H1 (cell line): ENCODE results near the gene ACACB. TPM values are rescaled to one million over a fixed set of nuclear protein-coding genes. Genes with fewer than 3 reads are reported as not detected.

Experiments used
- CBX5 ChIP-seq: fragments of 300-800, 300-1000 bp; sonication (generic); IDR thresholded peaks from 2 replicates; pipeline ENCODE4 v1.7.1; 2016; ENCODE audit warnings: antibody characterized with exemption, low read length, low read depth
- polyA plus RNA-seq, 7 experiments: library from polyadenylated mRNA; depleted of rRNA in 3 of 7; stranded (reverse) in 5 of 7; unstranded in 2 of 7; fragments of >200 nt in 5 of 7; fragments of 200-250 nt in 2 of 7; gene quantifications; 1 replicate in 5 of 7; 2 replicates in 1 of 7; 4 replicates in 1 of 7; pipeline versions ENCODE4 v1.2.1 to v1.2.3, GENCODE V29; 2011 to 2013; ENCODE audit warnings: missing spikeins in 2 of 7, mixed read lengths in 2 of 7
- total RNA-seq: library from RNA; stranded (reverse); fragmentation: NEBNext Ultra II Directional; extraction: Animal tissue kit (Norgen Biotek cat#: 25700); gene quantifications from 2 replicates; pipeline ENCODE4 v1.2.1, GENCODE V29; 2021
- TF ChIP-seq, protein P1 (sequence below): IDR thresholded peaks from 2 replicates; pipeline ENCODE4 v1.6.1; 2011; ENCODE audit warnings: low read length, improper control_type of control experiment
- TF ChIP-seq, protein P2 (sequence below): IDR thresholded peaks from 2 replicates; pipeline ENCODE4 v1.6.1; 2012; ENCODE audit warnings: low read length, inconsistent platforms

ACACB gene
- total and polyA plus RNA-seq, 2 of the 8 experiments (the other 6 are each of a cell fraction or from before 2014, with no cell fraction given), result 5.8 to 15.3 TPM

DNA sequence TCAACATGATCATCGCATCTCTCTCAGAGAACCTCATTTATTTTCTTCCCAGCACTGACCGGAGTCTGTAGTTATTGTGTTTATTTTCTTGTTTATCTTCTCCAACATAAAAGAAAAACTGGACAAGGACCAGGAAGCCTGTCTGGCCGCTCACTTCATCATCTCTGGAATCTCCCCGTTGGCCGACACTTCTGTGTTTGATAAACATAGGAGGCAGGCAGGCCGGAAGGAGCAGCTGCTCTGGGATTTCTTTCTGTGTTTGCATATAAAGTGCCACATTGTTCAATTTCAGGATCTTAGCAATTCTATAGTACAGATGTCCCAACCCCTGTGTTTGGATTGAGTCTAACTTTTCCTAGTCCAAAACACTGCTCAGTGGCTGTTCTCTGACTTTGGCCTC, 53.3 kb downstream of the ACACB start (continued):
- TF ChIP-seq, protein P1, sequence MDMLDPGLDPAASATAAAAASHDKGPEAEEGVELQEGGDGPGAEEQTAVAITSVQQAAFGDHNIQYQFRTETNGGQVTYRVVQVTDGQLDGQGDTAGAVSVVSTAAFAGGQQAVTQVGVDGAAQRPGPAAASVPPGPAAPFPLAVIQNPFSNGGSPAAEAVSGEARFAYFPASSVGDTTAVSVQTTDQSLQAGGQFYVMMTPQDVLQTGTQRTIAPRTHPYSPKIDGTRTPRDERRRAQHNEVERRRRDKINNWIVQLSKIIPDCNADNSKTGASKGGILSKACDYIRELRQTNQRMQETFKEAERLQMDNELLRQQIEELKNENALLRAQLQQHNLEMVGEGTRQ, result no peak
- TF ChIP-seq CBX5, result no peak
- TF ChIP-seq, protein P2, sequence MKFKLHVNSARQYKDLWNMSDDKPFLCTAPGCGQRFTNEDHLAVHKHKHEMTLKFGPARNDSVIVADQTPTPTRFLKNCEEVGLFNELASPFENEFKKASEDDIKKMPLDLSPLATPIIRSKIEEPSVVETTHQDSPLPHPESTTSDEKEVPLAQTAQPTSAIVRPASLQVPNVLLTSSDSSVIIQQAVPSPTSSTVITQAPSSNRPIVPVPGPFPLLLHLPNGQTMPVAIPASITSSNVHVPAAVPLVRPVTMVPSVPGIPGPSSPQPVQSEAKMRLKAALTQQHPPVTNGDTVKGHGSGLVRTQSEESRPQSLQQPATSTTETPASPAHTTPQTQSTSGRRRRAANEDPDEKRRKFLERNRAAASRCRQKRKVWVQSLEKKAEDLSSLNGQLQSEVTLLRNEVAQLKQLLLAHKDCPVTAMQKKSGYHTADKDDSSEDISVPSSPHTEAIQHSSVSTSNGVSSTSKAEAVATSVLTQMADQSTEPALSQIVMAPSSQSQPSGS, result no peak
- TF ChIP-seq, all 59 proteins: peak for 0
